GM12872 (cell line): ENCODE measurements around the gene TMEM127.

Experiments
- TF ChIP-seq, protein P1 (sequence below): IDR thresholded peaks from 3 replicates; pipeline ENCODE4 v1.5.1; 2011; ENCODE audit warnings: low read depth, mild to moderate bottlenecking, low read length, moderate library complexity; ENCODE audit not compliant: insufficient read depth

Gene TMEM127

DNA sequence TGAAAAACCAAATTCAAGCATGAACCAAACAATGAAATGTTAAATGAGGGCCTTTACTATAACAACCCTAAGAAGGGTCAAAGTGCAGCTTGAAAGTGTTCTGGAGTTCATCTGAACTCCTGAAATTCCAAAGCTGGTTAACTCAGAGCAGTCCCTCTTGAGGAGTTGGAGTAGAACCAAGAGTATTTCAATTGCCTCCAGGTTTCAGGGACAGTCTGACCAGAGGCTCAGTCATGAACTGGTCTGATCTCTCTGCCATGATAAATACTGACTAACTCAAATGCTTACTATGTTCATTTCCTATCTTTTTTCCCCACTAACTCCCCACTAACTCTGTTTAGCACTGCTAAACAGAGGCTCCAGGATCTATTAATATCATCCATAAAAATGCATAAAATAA lies 59.9 kb downstream of the TMEM127 start:
- TF ChIP-seq, protein P1, sequence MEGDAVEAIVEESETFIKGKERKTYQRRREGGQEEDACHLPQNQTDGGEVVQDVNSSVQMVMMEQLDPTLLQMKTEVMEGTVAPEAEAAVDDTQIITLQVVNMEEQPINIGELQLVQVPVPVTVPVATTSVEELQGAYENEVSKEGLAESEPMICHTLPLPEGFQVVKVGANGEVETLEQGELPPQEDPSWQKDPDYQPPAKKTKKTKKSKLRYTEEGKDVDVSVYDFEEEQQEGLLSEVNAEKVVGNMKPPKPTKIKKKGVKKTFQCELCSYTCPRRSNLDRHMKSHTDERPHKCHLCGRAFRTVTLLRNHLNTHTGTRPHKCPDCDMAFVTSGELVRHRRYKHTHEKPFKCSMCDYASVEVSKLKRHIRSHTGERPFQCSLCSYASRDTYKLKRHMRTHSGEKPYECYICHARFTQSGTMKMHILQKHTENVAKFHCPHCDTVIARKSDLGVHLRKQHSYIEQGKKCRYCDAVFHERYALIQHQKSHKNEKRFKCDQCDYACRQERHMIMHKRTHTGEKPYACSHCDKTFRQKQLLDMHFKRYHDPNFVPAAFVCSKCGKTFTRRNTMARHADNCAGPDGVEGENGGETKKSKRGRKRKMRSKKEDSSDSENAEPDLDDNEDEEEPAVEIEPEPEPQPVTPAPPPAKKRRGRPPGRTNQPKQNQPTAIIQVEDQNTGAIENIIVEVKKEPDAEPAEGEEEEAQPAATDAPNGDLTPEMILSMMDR = no peak

DNA sequence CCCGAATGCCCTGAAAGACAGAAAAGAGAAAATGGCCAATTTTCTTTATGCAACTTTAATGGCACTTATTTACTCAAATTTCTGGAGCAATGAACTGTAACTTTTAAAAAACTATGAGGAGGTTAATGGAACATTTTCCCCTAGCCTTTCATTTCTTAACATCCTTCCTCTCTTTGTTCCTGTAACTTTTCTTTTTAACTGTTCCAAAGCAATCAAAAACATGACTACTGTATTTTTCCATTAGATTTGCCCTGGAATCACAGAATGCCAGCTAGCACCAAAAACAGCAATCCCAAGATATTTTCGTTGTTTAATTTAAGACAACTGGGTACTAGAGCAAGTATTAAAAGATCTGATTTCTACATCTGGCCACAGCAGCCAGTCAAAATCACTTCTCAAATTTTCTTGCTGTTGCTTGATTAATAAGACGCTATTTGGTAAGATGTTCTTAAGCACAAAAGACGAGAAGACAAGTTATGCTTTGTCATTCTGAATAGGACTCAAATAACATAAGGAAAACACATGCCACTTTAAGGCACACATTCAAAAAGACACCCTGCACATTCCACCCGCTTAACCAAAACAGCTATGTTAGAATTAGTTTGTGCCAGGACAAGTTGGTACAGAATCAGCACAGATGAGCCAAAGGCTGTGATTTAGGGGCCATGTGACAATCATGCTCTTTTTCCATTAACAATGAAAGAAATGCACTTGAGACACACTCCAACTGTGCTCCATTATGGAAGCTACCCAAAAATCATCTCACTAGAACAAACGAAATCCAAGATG lies 60.8 kb downstream of the TMEM127 start:
- TF ChIP-seq, protein P1 = no peak

DNA sequence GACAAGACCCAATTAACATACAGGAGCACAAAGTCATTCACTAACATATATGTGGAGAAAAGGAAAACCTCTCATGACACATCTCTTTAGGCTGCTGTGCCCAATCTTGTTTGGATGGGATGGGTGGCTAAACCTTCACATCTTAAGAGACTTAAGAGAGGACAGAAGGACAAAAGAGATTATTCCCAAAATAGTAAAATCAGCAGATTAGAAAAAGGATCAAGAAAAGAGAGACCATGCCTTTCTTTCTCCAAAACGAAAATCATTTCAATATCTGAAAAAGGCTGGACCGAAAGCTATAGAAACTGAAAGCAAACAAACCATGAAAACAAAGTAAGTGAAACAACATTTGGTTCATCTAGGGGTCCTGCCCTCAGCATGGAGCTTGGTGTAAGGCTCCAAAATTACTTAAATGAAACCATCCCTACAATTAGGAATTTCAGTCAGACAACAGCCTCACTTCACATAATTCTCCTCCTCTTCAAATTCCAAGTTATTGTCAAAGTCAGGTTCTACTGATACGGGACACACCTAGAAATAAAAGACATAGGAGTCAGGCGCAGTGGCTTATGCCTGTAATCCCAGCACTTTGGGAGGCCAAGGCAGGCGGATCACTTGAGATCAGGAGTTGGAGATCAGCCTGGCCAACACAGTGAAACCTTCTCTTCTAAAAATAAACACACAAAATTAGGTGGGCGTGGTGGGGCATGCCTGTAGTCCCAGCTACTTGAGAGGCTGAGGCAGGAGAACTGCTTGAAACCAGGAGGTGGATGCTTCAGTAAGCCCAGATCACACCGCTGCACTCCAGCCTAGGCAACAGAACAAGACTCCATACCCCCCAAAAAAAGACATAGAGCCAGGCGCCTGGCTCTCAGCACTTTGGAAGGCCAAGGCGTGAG lies 62.4 kb downstream of the TMEM127 start:
- TF ChIP-seq, protein P1 = no peak

DNA sequence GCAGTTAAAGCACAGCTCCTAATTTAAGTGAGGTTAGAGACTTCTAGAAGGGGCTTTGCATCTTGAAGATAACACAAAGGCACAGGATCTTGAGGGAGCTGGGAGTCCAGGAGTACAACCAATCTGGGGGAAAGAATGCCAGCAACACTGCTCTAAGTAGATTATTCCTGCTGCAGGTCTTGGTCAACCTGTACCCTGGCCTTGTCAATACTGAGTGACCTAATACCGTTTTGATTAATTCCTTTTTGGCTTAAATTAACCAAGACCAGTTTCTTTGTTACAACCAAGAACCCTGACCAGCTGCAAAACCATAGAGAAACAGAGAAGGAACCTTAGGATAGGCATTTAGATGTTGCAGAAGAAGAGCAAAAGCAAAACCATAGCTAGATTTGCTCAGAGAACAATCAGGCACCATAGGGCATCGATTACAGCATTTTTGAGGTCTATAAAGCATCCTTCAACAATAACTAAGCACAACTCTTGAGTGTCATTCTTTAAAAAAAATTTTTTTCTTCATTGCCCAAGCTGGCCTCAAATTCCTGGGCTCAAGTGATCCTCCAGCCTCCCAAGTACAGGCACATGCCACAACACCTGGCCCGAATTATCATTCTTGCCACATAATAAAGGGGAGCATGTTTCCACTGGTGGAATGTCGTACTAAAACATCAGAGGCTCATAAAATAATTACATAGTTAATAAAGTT lies 63.5 kb downstream of the TMEM127 start:
- TF ChIP-seq, protein P1 = no peak

DNA sequence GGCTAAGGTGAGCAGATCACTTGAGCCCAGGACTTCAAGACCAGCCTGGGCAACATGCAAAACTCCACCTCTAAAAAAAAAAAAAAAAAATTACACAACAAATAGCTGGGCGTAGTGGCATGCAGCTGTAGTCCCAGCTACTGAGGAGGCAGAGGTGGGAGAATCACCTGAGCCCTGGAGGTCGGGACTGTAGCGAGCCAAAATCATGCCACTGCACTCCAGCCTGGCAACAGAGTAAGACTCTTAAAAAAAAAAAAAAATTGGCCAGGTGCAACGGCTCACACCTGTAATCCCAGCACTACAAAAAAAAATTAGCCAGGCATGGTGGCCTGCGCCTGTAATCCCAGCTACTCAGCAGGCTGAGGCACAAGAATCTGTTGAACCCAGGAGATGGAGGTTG lies 64.5 kb downstream of the TMEM127 start:
- TF ChIP-seq, protein P1 = no peak

DNA sequence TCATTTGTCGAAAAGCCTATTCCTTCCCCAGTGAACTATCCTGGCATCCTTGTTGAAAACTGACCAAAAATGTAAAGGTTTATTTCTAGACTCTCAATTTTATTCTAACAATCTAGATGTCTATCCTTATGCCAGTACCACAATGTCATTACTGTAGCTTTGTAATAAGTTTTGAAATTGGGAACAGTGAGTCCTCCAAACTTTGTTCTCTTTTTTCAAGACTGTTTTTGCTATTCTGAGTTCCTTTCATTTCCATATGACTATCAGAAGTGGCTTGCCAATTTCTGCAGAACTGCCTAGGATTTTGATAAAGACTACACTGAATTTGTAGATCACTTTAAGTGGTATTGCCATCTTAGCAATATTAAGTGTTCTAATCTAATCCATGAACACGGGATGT lies 66.9 kb downstream of the TMEM127 start:
- TF ChIP-seq, protein P1 = no peak
